ENCODE results near the gene LTF. TPM values are rescaled to one million over a fixed set of nuclear protein-coding genes. Genes with fewer than 3 reads are reported as not detected.
"Not testable (repeated sequence)": the region's sequence is repeated elsewhere in the genome, so short reads cannot be mapped to it uniquely, and the experiment has no call there.

LTF gene
- total and polyA plus RNA-seq, 4 donors: 0.13 to 5.5 (median 1.9) TPM

- Histone ChIP-seq H3K4me1 (ENCODE audit: control insufficient read depth in 1 of 2, insufficient read depth in 2 of 2, low read length in 2 of 2) (no peaks in the 10 kb centered on the region), H3K27me3 (ENCODE audit: control insufficient read depth in 1 of 2, insufficient read depth in 2 of 2, low read length in 1 of 2) (no peaks in the 10 kb centered on the region), H3K9me3 (ENCODE audit: control insufficient read depth, low read length) (no peaks in the 10 kb centered on the region), H3K36me3 (ENCODE audit: control insufficient read depth in 1 of 2, insufficient read depth in 2 of 2, low read length in 1 of 2) (no peaks in the 10 kb centered on the region), H3K4me3 (ENCODE audit: low read length in 2 of 2) (no peak overlapping the region), H3K27ac (ENCODE audit: low read depth in 1 of 2, low read length in 2 of 2) (no peak overlapping the region)
- ATAC-seq (ENCODE audit: low FRiP score) (peak; percentile 11), DNase-seq (no peak)
- WGBS, 2 donors: 62 to 64% methylated on average over 16 of the region's 16 CpGs
- intact Hi-C loops (cut with DNase I): no loop called here
Observed at GRCh38 chr3:46442576-46443530, 21.9 kb downstream of the LTF start.

DNA sequence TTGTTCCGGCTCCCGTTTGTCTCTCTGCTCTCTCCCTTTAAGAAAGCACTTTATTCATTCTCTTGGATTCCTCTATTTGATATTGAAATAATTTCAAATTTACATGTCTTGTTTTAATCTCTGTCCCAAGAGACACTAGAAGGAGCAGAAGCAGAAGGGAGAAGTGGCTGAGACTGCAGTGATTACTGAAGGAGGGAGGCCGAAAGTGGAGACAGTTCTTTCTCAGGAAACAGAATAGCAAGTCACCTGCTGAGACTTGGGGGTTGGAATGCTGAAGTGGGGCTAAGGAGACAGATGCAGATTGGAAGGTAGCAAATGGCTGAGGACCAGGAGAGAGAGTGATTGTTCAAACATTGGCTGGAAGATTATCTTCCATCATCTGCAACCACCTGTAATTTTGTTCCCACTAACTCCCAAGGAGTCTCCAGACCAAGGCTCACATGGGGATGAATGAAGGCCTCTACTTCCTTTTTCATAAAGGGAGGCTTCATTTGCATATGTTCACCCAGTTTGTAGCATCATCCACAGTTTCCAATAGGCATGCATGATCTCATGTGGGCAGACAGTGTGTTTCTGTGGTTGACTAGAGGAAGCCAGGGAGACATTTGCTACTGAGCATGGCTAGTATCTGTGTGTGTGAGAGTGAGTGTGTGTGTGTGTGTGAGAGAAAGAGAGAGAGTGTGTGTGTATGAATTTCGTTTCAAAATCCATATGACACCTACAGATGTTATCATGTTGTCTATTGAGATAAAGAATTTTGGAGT lies 24.0 kb downstream of the LTF start:
- no peaks in the 10 kb centered on the region for H3K4me1 ChIP-seq (ENCODE audit: control insufficient read depth in 1 of 2, insufficient read depth in 2 of 2, low read length in 2 of 2)
- intact Hi-C loops (cut with DNase I): no loop called here
- DNase-seq: no peak
- ATAC-seq (ENCODE audit: low FRiP score): no peak
- H3K36me3 ChIP-seq (ENCODE audit: control insufficient read depth in 1 of 2, insufficient read depth in 2 of 2, low read length in 1 of 2): no peaks in the 10 kb centered on the region
- H3K4me3 ChIP-seq (ENCODE audit: low read length in 2 of 2): no peak overlapping the region
- H3K27me3 ChIP-seq (ENCODE audit: control insufficient read depth in 1 of 2, insufficient read depth in 2 of 2, low read length in 1 of 2): no peaks in the 10 kb centered on the region
- no peaks in the 10 kb centered on the region for H3K9me3 ChIP-seq (ENCODE audit: control insufficient read depth, low read length)
- H3K27ac ChIP-seq (ENCODE audit: low read depth in 1 of 2, low read length in 2 of 2): no peak overlapping the region
- 82 to 84% methylated on average over 4 of the region's 4 CpGs for WGBS, 2 donors

DNA sequence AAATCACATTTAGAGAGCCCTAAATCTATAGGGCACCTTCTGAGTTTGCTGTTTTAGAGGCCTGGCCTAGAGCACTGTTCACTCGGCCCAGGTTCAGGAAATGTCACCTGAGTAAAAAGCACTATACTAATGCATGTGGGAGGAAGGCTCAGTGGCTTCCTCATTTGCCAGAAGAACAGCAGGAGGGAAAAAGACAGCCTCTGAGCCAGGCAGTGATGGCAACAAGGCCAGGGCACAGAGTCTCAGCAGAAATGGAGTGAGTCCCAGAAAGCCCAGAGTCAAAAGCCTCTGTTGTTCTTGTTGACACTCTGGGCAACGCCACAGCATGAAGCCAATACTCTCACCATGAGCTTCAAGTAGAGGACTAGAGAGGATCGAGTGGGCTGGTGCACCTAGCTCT lies 25.9 kb downstream of the LTF start:
- ATAC-seq (ENCODE audit: low FRiP score): no peak
- 53 to 54% methylated on average over 3 of the region's 3 CpGs for WGBS, 2 donors

GRCh38 chr3:46435081-46435726 lies 29.5 kb downstream of the LTF start:
- Histone ChIP-seq H3K36me3 (ENCODE audit: control insufficient read depth in 1 of 2, insufficient read depth in 2 of 2, low read length in 1 of 2) (no peaks in the 10 kb centered on the region), H3K27ac (ENCODE audit: low read depth in 1 of 2, low read length in 2 of 2) (no peak overlapping the region), H3K27me3 (ENCODE audit: control insufficient read depth in 1 of 2, insufficient read depth in 2 of 2, low read length in 1 of 2) (no peaks in the 10 kb centered on the region), H3K4me3 (ENCODE audit: low read length in 2 of 2) (no peak overlapping the region), H3K4me1 (ENCODE audit: control insufficient read depth in 1 of 2, insufficient read depth in 2 of 2, low read length in 2 of 2) (no peaks in the 10 kb centered on the region), H3K9me3 (ENCODE audit: control insufficient read depth, low read length) (no peaks in the 10 kb centered on the region)
- ATAC-seq (ENCODE audit: low FRiP score): no peak
- intact Hi-C loops (cut with DNase I): no loop called here
- 86 to 87% methylated on average over 3 of the region's 3 CpGs for WGBS, 2 donors
- DNase-seq: no peak

More for the DNA sequence above, 25.9 kb downstream of the LTF start:
- intact Hi-C loops (cut with DNase I): no loop called here
- no peaks in the 10 kb centered on the region for H3K36me3 ChIP-seq (ENCODE audit: control insufficient read depth in 1 of 2, insufficient read depth in 2 of 2, low read length in 1 of 2)
- no peak for DNase-seq
- H3K27ac ChIP-seq (ENCODE audit: low read depth in 1 of 2, low read length in 2 of 2): no peak overlapping the region
- no peaks in the 10 kb centered on the region for H3K4me1 ChIP-seq (ENCODE audit: control insufficient read depth in 1 of 2, insufficient read depth in 2 of 2, low read length in 2 of 2)
- no peaks in the 10 kb centered on the region for H3K27me3 ChIP-seq (ENCODE audit: control insufficient read depth in 1 of 2, insufficient read depth in 2 of 2, low read length in 1 of 2)
- H3K4me3 ChIP-seq (ENCODE audit: low read length in 2 of 2): no peak overlapping the region
- no peaks in the 10 kb centered on the region for H3K9me3 ChIP-seq (ENCODE audit: control insufficient read depth, low read length)

DNA sequence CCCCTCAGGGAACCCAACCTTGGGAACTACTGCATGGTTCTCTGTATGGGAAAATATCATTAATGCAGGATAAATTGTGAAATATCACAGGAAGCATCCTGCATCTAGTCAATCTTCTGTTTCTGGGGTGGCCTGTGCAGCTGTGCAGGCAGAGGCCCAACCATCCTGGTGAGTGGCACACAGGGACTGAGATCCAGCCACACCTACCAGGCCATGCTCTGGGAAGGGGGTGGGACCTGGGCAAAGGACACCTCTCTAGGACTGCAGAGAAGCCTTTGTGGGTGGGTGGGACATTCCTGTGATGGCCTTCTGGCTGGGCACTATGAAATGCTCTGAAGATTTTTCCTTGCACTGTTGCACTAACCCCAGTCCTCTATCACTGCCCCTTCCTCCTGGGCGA lies 30.9 kb downstream of the LTF start:
- Histone ChIP-seq H3K27ac (ENCODE audit: low read depth in 1 of 2, low read length in 2 of 2) (no peak overlapping the region), H3K4me1 (ENCODE audit: control insufficient read depth in 1 of 2, insufficient read depth in 2 of 2, low read length in 2 of 2) (no peaks in the 10 kb centered on the region), H3K36me3 (ENCODE audit: control insufficient read depth in 1 of 2, insufficient read depth in 2 of 2, low read length in 1 of 2) (no peaks in the 10 kb centered on the region), H3K9me3 (ENCODE audit: control insufficient read depth, low read length) (no peaks in the 10 kb centered on the region), H3K4me3 (ENCODE audit: low read length in 2 of 2) (no peak overlapping the region), H3K27me3 (ENCODE audit: control insufficient read depth in 1 of 2, insufficient read depth in 2 of 2, low read length in 1 of 2) (no peaks in the 10 kb centered on the region)
- intact Hi-C loops (cut with DNase I): no loop called here
- no peak for ATAC-seq (ENCODE audit: low FRiP score)
- no peak for DNase-seq
- 88 to 89% methylated on average over 1 of the region's 1 CpG for WGBS, 2 donors

GRCh38 chr3:46433118-46433517 lies 31.6 kb downstream of the LTF start:
- H3K36me3 ChIP-seq (ENCODE audit: control insufficient read depth in 1 of 2, insufficient read depth in 2 of 2, low read length in 1 of 2); H3K27me3 ChIP-seq (ENCODE audit: control insufficient read depth in 1 of 2, insufficient read depth in 2 of 2, low read length in 1 of 2); H3K4me1 ChIP-seq (ENCODE audit: control insufficient read depth in 1 of 2, insufficient read depth in 2 of 2, low read length in 2 of 2); DNase-seq; intact Hi-C loops (cut with DNase I); H3K4me3 ChIP-seq (ENCODE audit: low read length in 2 of 2); ATAC-seq (ENCODE audit: low FRiP score); H3K27ac ChIP-seq (ENCODE audit: low read depth in 1 of 2, low read length in 2 of 2); H3K9me3 ChIP-seq (ENCODE audit: control insufficient read depth, low read length): not testable (repeated sequence)
- WGBS, 2 donors: 78 to 81% methylated on average over 4 of the region's 4 CpGs

- ATAC-seq (ENCODE audit: low FRiP score); H3K27me3 ChIP-seq (ENCODE audit: control insufficient read depth in 1 of 2, insufficient read depth in 2 of 2, low read length in 1 of 2); H3K9me3 ChIP-seq (ENCODE audit: control insufficient read depth, low read length); intact Hi-C loops (cut with DNase I); H3K4me1 ChIP-seq (ENCODE audit: control insufficient read depth in 1 of 2, insufficient read depth in 2 of 2, low read length in 2 of 2); H3K27ac ChIP-seq (ENCODE audit: low read depth in 1 of 2, low read length in 2 of 2); H3K36me3 ChIP-seq (ENCODE audit: control insufficient read depth in 1 of 2, insufficient read depth in 2 of 2, low read length in 1 of 2); H3K4me3 ChIP-seq (ENCODE audit: low read length in 2 of 2); DNase-seq: not testable (repeated sequence)
- 51 to 58% methylated on average over 5 of the region's 5 CpGs for WGBS, 2 donors
Observed at GRCh38 chr3:46431905-46432304, 32.8 kb downstream of the LTF start.

- H3K27ac ChIP-seq (ENCODE audit: low read depth in 1 of 2, low read length in 2 of 2); H3K4me3 ChIP-seq (ENCODE audit: low read length in 2 of 2); H3K4me1 ChIP-seq (ENCODE audit: control insufficient read depth in 1 of 2, insufficient read depth in 2 of 2, low read length in 2 of 2); ATAC-seq (ENCODE audit: low FRiP score); intact Hi-C loops (cut with DNase I); H3K9me3 ChIP-seq (ENCODE audit: control insufficient read depth, low read length); DNase-seq; H3K36me3 ChIP-seq (ENCODE audit: control insufficient read depth in 1 of 2, insufficient read depth in 2 of 2, low read length in 1 of 2); H3K27me3 ChIP-seq (ENCODE audit: control insufficient read depth in 1 of 2, insufficient read depth in 2 of 2, low read length in 1 of 2): not testable (repeated sequence)
- WGBS, 2 donors: 81 to 95% methylated on average over 1 of the region's 1 CpG
Observed at GRCh38 chr3:46430879-46431278, 33.8 kb downstream of the LTF start.

All from aorta (tissue), 5 donors.